GM12878 (cell line): ENCODE data around the gene GGPS1.

ENCODE experiments used
- CREB1 ChIP-seq: IDR thresholded peaks from 2 replicates; pipeline ENCODE4 v1.6.1; 2012; ENCODE audit warnings: low read depth, mild to moderate bottlenecking, inconsistent platforms
- LARP7 ChIP-seq: fragments of 450-650 bp; IDR thresholded peaks from 2 replicates; pipeline ENCODE4 v1.6.1; 2017; ENCODE audit warnings: mild to moderate bottlenecking
- TAF1 ChIP-seq: IDR thresholded peaks from 2 replicates; pipeline ENCODE4 v1.6.1; 2011; ENCODE audit warnings: mild to moderate bottlenecking, low read depth, low read length, borderline replicate concordance
- TF ChIP-seq, protein P1 (sequence below): fragments of 450-650 bp; conservative IDR thresholded peaks from 2 replicates; pipeline ENCODE4 v1.6.1; 2017; ENCODE audit warnings: mild to moderate bottlenecking, moderate library complexity

DNA sequence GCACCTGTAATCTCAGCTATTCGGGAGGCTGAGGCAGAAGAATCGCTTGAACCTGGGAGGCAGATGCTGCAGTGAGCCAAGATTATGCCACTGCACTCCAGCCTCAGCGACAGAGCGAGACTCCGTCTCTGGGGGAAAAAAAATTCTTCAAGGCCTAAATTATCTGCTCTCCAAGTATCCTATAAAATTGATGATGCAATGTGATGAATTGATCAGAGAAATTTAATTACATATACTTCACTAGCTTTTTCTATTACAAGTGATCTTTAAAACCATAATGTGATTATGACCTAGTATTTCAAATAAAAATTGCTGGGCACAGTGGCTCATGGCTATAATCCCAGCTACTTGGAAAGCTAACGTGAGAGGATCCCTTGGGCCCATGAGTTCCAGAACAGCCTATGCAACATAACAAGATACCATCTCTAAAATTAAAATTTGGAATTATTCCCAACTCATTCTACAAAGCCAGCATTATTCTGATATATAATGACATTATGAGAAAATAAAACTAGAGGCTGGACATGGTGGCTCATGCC lies 44.1 kb upstream of the GGPS1 start:
- TF ChIP-seq, protein P1, sequence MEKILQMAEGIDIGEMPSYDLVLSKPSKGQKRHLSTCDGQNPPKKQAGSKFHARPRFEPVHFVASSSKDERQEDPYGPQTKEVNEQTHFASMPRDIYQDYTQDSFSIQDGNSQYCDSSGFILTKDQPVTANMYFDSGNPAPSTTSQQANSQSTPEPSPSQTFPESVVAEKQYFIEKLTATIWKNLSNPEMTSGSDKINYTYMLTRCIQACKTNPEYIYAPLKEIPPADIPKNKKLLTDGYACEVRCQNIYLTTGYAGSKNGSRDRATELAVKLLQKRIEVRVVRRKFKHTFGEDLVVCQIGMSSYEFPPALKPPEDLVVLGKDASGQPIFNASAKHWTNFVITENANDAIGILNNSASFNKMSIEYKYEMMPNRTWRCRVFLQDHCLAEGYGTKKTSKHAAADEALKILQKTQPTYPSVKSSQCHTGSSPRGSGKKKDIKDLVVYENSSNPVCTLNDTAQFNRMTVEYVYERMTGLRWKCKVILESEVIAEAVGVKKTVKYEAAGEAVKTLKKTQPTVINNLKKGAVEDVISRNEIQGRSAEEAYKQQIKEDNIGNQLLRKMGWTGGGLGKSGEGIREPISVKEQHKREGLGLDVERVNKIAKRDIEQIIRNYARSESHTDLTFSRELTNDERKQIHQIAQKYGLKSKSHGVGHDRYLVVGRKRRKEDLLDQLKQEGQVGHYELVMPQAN, result no peak
- TF ChIP-seq TAF1 (no peak), LARP7 (no peak), CREB1 (no peak)
